AG04450 (cell line): Measurements from ENCODE around the gene RILPL2. TPM values are rescaled to one million over a fixed set of nuclear protein-coding genes. Genes with fewer than 3 reads are reported as not detected.

Source experiments
- CTCF ChIA-PET: fragments of 300-600, 350-600 bp; formaldehyde crosslinking; extraction: SDS; loops from one replicate; lab custom pipeline; 2022; ENCODE audit warnings: antibody characterized with exemption, inconsistent platforms; lab: Charles Lee
- POLR2A ChIA-PET: fragments of 350-600 bp; formaldehyde crosslinking; extraction: SDS; loops from one replicate; lab custom pipeline; 2021; ENCODE audit warnings: antibody characterized with exemption, inconsistent platforms; lab: Yijun Ruan, JAX
- DNase-seq: peaks from one replicate; pipeline ENCODE4 v3.0.0-alpha.2; 2011; ENCODE audit warnings: low read depth, low spot score
- H3K27ac ChIP-seq: one replicate; pipeline ENCODE4 v1.5.1; 2012; ENCODE audit warnings: low read depth, low read length, control low read depth
- H3K27me3 ChIP-seq: one replicate; pipeline ENCODE4 v1.6.0; 2012; ENCODE audit warnings: low read length; ENCODE audit not compliant: control insufficient read depth, insufficient read depth
- H3K4me3 ChIP-seq: 2 replicates; pipeline ENCODE4 v1.5.1; 2011; ENCODE audit warnings: mild to moderate bottlenecking, low read depth, low read length, control low read depth
- H3K9me3 ChIP-seq: 2 replicates; pipeline ENCODE4 v1.5.1; 2012; ENCODE audit warnings: low read length; ENCODE audit not compliant: control insufficient read depth, insufficient read depth
- polyA plus RNA-seq: library from polyadenylated mRNA; depleted of rRNA; stranded (reverse); fragments of >200 nt; gene quantifications from 2 replicates; pipeline ENCODE4 v1.2.3, GENCODE V29; 2011
- TF ChIP-seq, protein P1 (sequence below): IDR thresholded peaks from 2 replicates; pipeline ENCODE4 v1.5.1; 2011; ENCODE audit warnings: low read depth, low read length, control low read depth, inconsistent platforms

Gene RILPL2
- polyA plus RNA-seq, 1 experiment, result 2.9 TPM

DNA sequence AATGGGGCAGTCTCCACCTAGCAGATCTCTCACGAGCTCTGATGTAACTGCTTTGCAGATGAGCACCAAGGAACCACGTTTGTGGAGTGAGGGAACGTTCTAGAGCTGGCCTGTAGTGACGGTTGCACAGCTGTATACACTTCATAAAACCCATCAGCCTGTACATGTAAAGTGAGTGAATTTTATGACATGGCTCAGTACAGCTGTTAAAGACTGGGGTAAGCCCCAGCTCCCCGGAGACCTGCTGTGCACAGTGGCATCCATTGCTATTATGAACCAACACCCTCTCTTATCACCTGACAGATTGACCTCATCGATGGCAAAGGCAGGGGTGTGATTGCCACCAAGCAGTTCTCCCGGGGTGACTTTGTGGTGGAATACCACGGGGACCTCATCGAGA, 31.9 kb downstream of the RILPL2 start:
- ChIA-PET POLR2A (no interaction called here), CTCF (no interaction called here)
- Histone ChIP-seq H3K27ac (no peak overlapping the region), H3K4me3 (no peak overlapping the region), H3K27me3 (no peaks in the 10 kb centered on the region), H3K9me3 (no peaks in the 10 kb centered on the region)
- DNase-seq, result no peak
- TF ChIP-seq, protein P1, sequence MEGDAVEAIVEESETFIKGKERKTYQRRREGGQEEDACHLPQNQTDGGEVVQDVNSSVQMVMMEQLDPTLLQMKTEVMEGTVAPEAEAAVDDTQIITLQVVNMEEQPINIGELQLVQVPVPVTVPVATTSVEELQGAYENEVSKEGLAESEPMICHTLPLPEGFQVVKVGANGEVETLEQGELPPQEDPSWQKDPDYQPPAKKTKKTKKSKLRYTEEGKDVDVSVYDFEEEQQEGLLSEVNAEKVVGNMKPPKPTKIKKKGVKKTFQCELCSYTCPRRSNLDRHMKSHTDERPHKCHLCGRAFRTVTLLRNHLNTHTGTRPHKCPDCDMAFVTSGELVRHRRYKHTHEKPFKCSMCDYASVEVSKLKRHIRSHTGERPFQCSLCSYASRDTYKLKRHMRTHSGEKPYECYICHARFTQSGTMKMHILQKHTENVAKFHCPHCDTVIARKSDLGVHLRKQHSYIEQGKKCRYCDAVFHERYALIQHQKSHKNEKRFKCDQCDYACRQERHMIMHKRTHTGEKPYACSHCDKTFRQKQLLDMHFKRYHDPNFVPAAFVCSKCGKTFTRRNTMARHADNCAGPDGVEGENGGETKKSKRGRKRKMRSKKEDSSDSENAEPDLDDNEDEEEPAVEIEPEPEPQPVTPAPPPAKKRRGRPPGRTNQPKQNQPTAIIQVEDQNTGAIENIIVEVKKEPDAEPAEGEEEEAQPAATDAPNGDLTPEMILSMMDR, result no peak

DNA sequence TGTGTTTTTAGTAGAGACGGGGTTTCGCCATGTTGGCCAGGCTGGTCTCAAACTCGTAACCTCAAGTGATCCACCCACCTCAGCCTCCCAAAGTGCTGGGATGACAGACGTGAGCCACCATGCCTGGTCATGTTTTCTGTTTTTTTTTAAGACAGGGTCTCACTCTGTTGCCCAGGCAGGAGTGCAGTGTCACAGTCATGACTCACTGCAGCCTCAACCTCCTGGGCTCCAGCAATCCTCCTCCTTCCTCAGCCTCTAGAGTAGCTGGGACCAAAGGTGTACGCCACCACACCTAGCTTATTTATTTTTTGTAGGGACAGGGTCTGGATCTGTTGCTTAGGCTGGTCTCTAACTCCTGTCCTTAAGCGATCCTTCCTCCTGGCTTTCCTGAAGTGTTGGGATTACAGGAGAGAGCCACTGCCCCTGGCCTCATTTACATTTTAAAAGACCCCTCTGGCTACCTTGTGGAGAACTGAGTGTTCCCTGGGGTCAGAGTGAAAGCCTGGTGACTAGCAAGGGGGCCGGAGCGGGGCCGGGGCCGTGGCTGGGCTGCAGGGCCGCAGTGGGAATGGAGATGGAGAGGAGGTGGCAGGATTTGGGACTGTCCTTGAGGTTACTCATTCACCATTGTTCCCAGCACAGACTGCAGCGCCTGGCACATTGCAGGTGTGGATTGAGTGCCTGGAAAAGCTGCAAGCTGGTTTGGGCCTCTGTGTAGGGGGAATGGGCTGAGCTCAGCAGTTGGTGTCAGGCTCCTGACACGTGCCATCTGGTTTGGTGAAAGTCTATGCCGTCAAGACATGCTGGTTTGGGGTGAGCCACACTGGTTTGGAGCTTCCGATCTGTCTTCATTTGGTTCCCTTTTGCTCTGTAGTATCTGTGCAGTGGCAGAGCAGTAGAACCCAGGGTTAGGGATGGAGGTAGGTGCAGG, 34.5 kb downstream of the RILPL2 start:
- ChIA-PET CTCF (no interaction called here), POLR2A (no interaction called here)
- H3K9me3 ChIP-seq, result no peaks in the 10 kb centered on the region
- no peak overlapping the region for H3K4me3 ChIP-seq
- no peak for DNase-seq
- H3K27ac ChIP-seq, result no peak overlapping the region
- H3K27me3 ChIP-seq, result no peaks in the 10 kb centered on the region
- TF ChIP-seq, protein P1, result no peak

DNA sequence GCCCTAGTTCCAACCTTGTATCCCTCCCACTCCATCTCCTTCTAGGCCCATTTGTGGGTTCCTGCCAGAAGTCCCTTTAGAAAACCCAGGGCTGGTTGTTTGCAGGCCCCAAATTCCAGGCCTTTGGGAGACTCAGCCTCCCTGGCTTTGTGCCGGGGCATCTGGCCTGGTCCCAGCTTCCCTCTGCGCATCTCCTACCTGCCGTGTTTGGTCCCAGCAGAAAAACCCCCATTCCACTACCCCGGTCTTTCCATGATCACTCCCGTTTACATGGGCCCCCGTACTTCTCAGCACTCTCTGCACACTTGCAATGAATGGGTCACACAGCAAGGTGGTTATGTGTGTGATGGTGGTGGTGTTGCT, 37.2 kb downstream of the RILPL2 start:
- POLR2A ChIA-PET, result no interaction called here
- H3K27ac ChIP-seq, result no peak overlapping the region
- CTCF ChIA-PET, result no interaction called here
- TF ChIP-seq, protein P1, result no peak
- DNase-seq, result no peak
- H3K27me3 ChIP-seq, result no peaks in the 10 kb centered on the region
- no peaks in the 10 kb centered on the region for H3K9me3 ChIP-seq
- no peak overlapping the region for H3K4me3 ChIP-seq

DNA sequence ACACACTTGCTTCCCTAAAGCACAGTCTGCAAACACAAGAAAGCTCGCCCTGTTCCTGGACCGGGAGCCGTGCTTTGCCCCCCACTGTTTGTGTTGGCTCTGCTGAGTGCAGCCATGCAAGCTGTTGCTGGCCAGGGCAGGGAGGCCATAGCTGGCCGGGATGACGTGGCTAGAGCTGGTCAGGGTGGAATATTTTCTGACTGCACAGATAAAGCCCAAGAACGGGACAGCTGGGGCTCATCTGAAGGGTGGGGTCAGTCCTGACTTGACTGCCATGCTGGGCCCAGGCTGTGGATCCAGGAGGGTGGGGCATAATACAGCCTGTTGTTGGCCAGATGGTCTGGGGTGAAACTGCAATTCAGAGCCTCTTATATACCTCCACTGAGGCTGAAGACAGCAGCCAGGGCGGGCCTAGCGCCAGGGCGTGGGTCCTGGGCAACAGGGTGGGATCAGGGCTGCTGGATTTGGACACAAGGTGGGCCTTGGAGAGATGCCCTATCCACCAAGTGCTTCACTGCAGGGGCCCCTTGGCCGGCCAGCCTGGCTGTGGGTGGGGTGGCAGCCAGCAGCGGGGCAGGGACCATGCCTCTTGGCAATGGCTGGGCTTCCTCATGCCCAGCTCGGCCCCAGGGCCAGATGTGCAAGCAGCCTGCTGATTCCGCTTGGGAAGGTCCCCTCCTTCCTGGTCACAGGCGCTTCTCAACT, 37.8 kb downstream of the RILPL2 start:
- H3K4me3 ChIP-seq, result no peak overlapping the region
- H3K27ac ChIP-seq, result peak overlapping the region; percentile 31
- DNase-seq, result no peak
- POLR2A ChIA-PET, result no interaction called here
- no peaks in the 10 kb centered on the region for H3K27me3 ChIP-seq
- no peaks in the 10 kb centered on the region for H3K9me3 ChIP-seq
- TF ChIP-seq, protein P1, result no peak
- CTCF ChIA-PET, result no interaction called here

DNA sequence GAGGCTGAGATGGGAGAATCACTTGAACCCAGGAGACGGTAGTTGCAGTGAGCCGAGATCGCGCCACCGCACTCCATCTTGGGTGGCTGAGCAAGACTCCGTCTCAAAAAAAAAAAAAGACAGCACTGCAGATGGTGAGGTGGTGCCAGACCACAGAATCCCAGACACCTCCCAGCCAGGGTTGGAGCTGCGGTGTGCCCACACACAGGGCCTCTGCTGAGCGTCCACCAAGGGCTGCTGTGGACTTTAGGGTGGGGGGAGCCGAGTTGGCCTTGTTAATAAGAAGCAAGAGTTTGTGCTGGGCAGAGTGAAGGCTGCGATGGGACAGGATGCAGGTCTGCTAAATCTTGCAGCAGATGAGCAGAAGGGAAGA, 38.3 kb downstream of the RILPL2 start:
- Histone ChIP-seq H3K27ac (peak overlapping the region; percentile 31), H3K9me3 (no peaks in the 10 kb centered on the region), H3K27me3 (no peaks in the 10 kb centered on the region), H3K4me3 (no peak overlapping the region)
- no peak for DNase-seq
- TF ChIP-seq, protein P1, result no peak
- ChIA-PET CTCF (no interaction called here), POLR2A (no interaction called here)
